Stimulated activated CD8-positive, alpha-beta memory T cell treated with anti-CD3 and anti-CD28 coated beads, Interleukin-7, amount 100 ng/mL, for 1 hour (primary cell): Measurements from ENCODE around the gene CNP.
A peak's percentile ranks its signal among the peaks of the same experiment; 100 is the strongest.
"Not testable (repeated sequence)": the region's sequence is repeated elsewhere in the genome, so short reads cannot be mapped to it uniquely, and the experiment has no call there.

Experiments
- DNase-seq, 2 donors: peaks; one replicate each; pipeline ENCODE4 v3.0.0-alpha.2; 2020; ENCODE audit warnings: low read depth in 2 of 2

CNP gene

GRCh38 chr17:42002792-42003301, 36.3 kb downstream of the CNP start:
- no peak for DNase-seq

- no peak for DNase-seq
Observed at GRCh38 chr17:42005166-42005565, 38.6 kb downstream of the CNP start.

GRCh38 chr17:42009170-42009569, 42.6 kb downstream of the CNP start:
- DNase-seq: no peak

GRCh38 chr17:42010266-42010680, 43.7 kb downstream of the CNP start:
- not testable (repeated sequence) for DNase-seq

GRCh38 chr17:42010898-42011516, 44.4 kb downstream of the CNP start:
- DNase-seq: no peak

- not testable (repeated sequence) for DNase-seq
Observed at GRCh38 chr17:42012363-42012762, 45.8 kb downstream of the CNP start.

GRCh38 chr17:42013740-42014139, 47.1 kb downstream of the CNP start:
- DNase-seq: not testable (repeated sequence)

GRCh38 chr17:42016411-42016831, 49.8 kb downstream of the CNP start:
- DNase-seq: no peak

- peak; percentile 71 to 78 for DNase-seq
Observed at GRCh38 chr17:42016941-42017865, 50.6 kb downstream of the CNP start, which contains the start of gene DNAJC7. TSS of gene DNAJC7 (minus strand) at chr17:42017439. CDS start at chr17:42017416, 23 bp downstream.

- no peak for DNase-seq
Observed at GRCh38 chr17:42017866-42018200, 51.2 kb downstream of the CNP start.

- DNase-seq: no peak
Observed at GRCh38 chr17:42018339-42018738, 51.7 kb downstream of the CNP start.

GRCh38 chr17:42018988-42019387, 52.4 kb downstream of the CNP start:
- no peak for DNase-seq

GRCh38 chr17:42019509-42020404, 53.2 kb downstream of the CNP start, which contains the start of gene NKIRAS2:
TSS of gene NKIRAS2 (plus strand) at chr17:42020090. CDS start at chr17:42021578, 1,488 bp downstream.
- DNase-seq: peak; percentile 86 to 89

- DNase-seq: not testable (repeated sequence)
Observed at GRCh38 chr17:42020845-42021244, 54.2 kb downstream of the CNP start.

- no peak for DNase-seq
Observed at GRCh38 chr17:42023524-42024349, 57.1 kb downstream of the CNP start.

GRCh38 chr17:42025191-42025579, 58.6 kb downstream of the CNP start:
- DNase-seq: no peak

GRCh38 chr17:42025936-42026335, 59.3 kb downstream of the CNP start:
- DNase-seq: no peak

- DNase-seq: no peak
Observed at GRCh38 chr17:42026857-42027589, 60.4 kb downstream of the CNP start.
